ENCODE data around the gene ABCF3. TPM values are rescaled to one million over a fixed set of nuclear protein-coding genes. Genes with fewer than 3 reads are reported as not detected.

ABCF3 gene
- total and polyA plus RNA-seq, 2 experiments from 2014 or later: 33.1 to 62.7 TPM

DNA sequence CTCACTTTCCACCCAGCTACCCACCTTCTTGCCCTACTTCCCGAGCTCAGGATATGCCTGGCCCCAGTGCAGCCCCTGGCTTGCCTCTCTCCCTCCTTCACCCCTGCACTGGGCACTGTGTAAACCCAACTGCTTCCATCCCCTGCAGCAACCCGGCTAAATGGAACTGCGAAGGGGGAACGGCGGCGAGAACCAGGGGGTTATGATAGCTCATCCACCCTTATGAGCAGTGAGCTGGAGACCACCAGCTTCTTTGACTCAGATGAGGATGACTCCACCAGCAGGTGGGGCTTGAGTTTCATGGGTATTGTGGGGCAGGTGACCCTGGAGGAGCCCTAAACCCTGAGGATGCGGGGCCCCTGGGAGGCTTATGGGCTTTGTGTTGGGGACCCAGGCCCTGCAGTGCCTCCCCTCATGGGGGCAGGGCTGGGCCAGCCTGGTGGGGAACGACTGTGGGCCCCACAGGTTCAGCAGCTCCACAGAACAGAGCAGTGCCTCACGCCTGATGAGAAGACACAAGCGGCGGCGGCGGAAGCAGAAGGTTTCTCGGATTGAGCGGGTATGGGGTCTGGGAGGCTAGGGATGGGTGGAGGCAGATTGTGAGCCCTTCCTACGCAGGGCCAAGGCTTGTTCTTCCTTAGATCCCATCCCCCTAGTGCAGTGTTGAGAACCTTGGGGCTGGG, 21.2 kb upstream of the ABCF3 start:
- TF ChIP-seq EZH2 (IDR thresholded peaks at IDR 0.05; ENCODE audit: borderline replicate concordance) (no peak), EZH2phosphoT487 (IDR thresholded peaks at IDR 0.05; ENCODE audit: low read depth, severe bottlenecking, unreplicated experiment) (no peak)
- TF ChIP-seq, protein P1, sequence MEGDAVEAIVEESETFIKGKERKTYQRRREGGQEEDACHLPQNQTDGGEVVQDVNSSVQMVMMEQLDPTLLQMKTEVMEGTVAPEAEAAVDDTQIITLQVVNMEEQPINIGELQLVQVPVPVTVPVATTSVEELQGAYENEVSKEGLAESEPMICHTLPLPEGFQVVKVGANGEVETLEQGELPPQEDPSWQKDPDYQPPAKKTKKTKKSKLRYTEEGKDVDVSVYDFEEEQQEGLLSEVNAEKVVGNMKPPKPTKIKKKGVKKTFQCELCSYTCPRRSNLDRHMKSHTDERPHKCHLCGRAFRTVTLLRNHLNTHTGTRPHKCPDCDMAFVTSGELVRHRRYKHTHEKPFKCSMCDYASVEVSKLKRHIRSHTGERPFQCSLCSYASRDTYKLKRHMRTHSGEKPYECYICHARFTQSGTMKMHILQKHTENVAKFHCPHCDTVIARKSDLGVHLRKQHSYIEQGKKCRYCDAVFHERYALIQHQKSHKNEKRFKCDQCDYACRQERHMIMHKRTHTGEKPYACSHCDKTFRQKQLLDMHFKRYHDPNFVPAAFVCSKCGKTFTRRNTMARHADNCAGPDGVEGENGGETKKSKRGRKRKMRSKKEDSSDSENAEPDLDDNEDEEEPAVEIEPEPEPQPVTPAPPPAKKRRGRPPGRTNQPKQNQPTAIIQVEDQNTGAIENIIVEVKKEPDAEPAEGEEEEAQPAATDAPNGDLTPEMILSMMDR (IDR thresholded peaks at IDR 0.05; ENCODE audit: poor library complexity): no peak
- H3K36me3 ChIP-seq (replicated peaks; ENCODE audit: insufficient read depth, low read depth): no peaks in the 10 kb centered on the region
- no peak overlapping the region for H2AFZ ChIP-seq
- H3K27me3 ChIP-seq: no peaks in the 10 kb centered on the region
- H3K4me3 ChIP-seq: no peak overlapping the region
- H3K27ac ChIP-seq: no peak overlapping the region
- no peaks in the 10 kb centered on the region for H3K9me3 ChIP-seq (ENCODE audit: low read depth)
- 96% methylated on average over 16 of the region's 16 CpGs for WGBS (ENCODE audit: low lambda C conversion rate, missing lambda C conversion rate)
- H3K4me1 ChIP-seq (ENCODE audit: insufficient read depth): peaks cover 13% of the 10 kb centered on the region
- DNase-seq (ENCODE audit: low spot score): no peak
- H3K9me2 ChIP-seq (replicated peaks; ENCODE audit: insufficient read depth): no peaks in the 10 kb centered on the region
- peaks cover 44% of the 10 kb centered on the region for H4K20me1 ChIP-seq (ENCODE audit: insufficient read depth, poor library complexity, severe bottlenecking)
- H3K4me2 ChIP-seq: no peak overlapping the region
- H3K79me2 ChIP-seq: peaks cover 52% of the 10 kb centered on the region

DNA sequence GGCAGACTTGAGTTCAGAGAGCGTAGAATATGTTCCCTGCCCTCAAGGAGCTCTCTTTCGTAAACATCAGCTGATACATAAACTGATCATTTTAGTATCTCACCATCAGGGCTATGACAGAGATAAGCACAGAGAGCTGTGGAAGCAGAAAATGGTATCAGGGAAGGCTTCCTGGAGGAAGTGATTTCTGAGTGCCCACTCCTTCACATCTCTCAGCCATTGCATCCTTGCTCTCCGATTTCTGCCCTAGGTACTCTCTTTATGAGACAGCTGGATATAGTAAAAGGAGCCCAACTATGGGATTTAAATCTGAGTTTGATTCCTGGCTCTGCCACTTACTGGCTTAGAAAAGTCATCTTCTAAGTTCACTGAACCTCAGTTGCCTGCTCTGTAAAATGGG, 20.5 kb upstream of the ABCF3 start:
- Histone ChIP-seq H3K27ac (no peak overlapping the region), H4K20me1 (ENCODE audit: insufficient read depth, poor library complexity, severe bottlenecking) (peaks cover 37% of the 10 kb centered on the region), H3K27me3 (no peaks in the 10 kb centered on the region), H3K4me1 (ENCODE audit: insufficient read depth) (peaks cover 5% of the 10 kb centered on the region), H2AFZ (no peak overlapping the region), H3K36me3 (replicated peaks; ENCODE audit: insufficient read depth, low read depth) (no peaks in the 10 kb centered on the region), H3K4me2 (no peak overlapping the region), H3K79me2 (peaks cover 45% of the 10 kb centered on the region), H3K9me2 (replicated peaks; ENCODE audit: insufficient read depth) (no peaks in the 10 kb centered on the region), H3K4me3 (no peak overlapping the region), H3K9me3 (ENCODE audit: low read depth) (no peaks in the 10 kb centered on the region)
- 96% methylated on average over 3 of the region's 3 CpGs for WGBS (ENCODE audit: low lambda C conversion rate, missing lambda C conversion rate)
- TF ChIP-seq, protein P1 (IDR thresholded peaks at IDR 0.05; ENCODE audit: poor library complexity): no peak
- no peak for DNase-seq (ENCODE audit: low spot score)

DNA sequence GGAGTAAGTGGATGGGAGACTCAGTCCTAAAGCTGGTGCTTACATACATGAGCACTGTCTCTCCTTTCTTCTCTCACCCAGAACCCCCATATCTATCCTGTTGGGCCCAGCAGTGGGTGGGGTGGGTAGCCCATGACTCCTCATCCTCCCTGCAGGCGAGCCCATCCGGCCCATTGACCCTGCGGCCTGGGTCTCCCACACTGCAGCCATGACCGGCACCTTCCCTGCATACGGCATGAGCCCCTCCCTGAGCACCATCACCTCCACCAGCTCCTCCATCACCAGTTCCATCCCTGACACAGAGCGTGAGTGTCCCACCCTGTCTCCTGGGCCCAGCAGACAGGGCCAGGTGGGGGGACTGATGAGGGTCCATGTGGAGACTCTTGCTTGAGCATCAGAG, 19.3 kb upstream of the ABCF3 start:
- Histone ChIP-seq H3K4me3 (no peak overlapping the region), H3K4me2 (no peak overlapping the region), H3K9me2 (replicated peaks; ENCODE audit: insufficient read depth) (no peaks in the 10 kb centered on the region), H3K79me2 (peaks cover 33% of the 10 kb centered on the region), H4K20me1 (ENCODE audit: insufficient read depth, poor library complexity, severe bottlenecking) (peaks cover 25% of the 10 kb centered on the region), H3K9me3 (ENCODE audit: low read depth) (no peaks in the 10 kb centered on the region), H3K4me1 (ENCODE audit: insufficient read depth) (no peaks in the 10 kb centered on the region), H2AFZ (no peak overlapping the region), H3K36me3 (replicated peaks; ENCODE audit: insufficient read depth, low read depth) (no peaks in the 10 kb centered on the region), H3K27ac (no peak overlapping the region), H3K27me3 (no peaks in the 10 kb centered on the region)
- WGBS (ENCODE audit: low lambda C conversion rate, missing lambda C conversion rate): 96% methylated on average over 6 of the region's 6 CpGs
- TF ChIP-seq, protein P1 (IDR thresholded peaks at IDR 0.05; ENCODE audit: poor library complexity): no peak
- no peak for TF ChIP-seq EZH2phosphoT487 (IDR thresholded peaks at IDR 0.05; ENCODE audit: low read depth, severe bottlenecking, unreplicated experiment)
- no peak for TF ChIP-seq EZH2 (IDR thresholded peaks at IDR 0.05; ENCODE audit: borderline replicate concordance)
- DNase-seq (ENCODE audit: low spot score): no peak
